HCT116 (cell line): ENCODE results near the gene SNED1. TPM values are rescaled to one million over a fixed set of nuclear protein-coding genes. Genes with fewer than 3 reads are reported as not detected.

ENCODE experiments used
- ATAC-seq: fragments of 200-7000 bp; cut with Tn5 transposase; 2 replicates; pipeline ENCODE4 v1.9.1; 2020; ENCODE audit warnings: mild to moderate bottlenecking, moderate library complexity
- BruUV-seq: library from RNA; stranded (reverse); fragments of 400-500 nt; replicated peaks from 2 replicates; lab custom pipeline; 2021; lab: Mats Ljungman, UMichigan
- CTCF ChIA-PET: fragments of 300-600 bp; sonication (Branson Sonifier 250); formaldehyde crosslinking; loops from one replicate; lab custom pipeline; 2021; ENCODE audit warnings: antibody characterized with exemption; lab: Charles Lee
- POLR2A ChIA-PET: fragments of 300-600, 350-600 bp; sonication (Branson Sonifier 250); formaldehyde crosslinking; loops from one replicate; lab custom pipeline; 2021; ENCODE audit warnings: antibody characterized with exemption; lab: Charles Lee
- RAD21 ChIA-PET, 2 experiments: fragments of 300-600 bp; sonication (Branson Sonifier 250); formaldehyde crosslinking; loops; one replicate each; lab custom pipeline; 2023; ENCODE audit warnings: low total read pairs in 2 of 2; ENCODE audit not compliant: uncharacterized antibody in 2 of 2, unreplicated experiment in 2 of 2, low non-redundant PET in 1 of 2; lab: Charles Lee
- DNase-seq: peaks from one replicate; pipeline ENCODE4 v3.0.0-alpha.2; 2010; ENCODE audit warnings: low read depth, low spot score
- H2AFZ ChIP-seq: fragments of 200-600 bp; shearing (Covaris generic), sonication (generic); 2 replicates; pipeline ENCODE4 v1.6.1; 2017; ENCODE audit warnings: low read depth, mixed run types, mixed read lengths, antibody characterized with exemption, low read length; ENCODE audit not compliant: poor library complexity, severe bottlenecking
- H3K27ac ChIP-seq: 2 replicates; pipeline ENCODE4 v1.5.1; 2012; ENCODE audit warnings: low read depth, low read length
- H3K27me3 ChIP-seq: fragments of 200-600 bp; sonication (generic); 2 replicates; pipeline ENCODE4 v1.6.1; 2016; ENCODE audit warnings: mixed run types, low read length, mixed read lengths; ENCODE audit not compliant: insufficient read depth
- H3K36me3 ChIP-seq, 2 experiments: fragments of 200-500 bp in 1 of 2; fragments of 200-600 bp in 1 of 2; sonication (Bioruptor generic) in 1 of 2; sonication (generic) in 1 of 2; 2 replicates each; pipeline versions ENCODE4 v1.5.1 to v1.6.1; 2014 to 2016; ENCODE audit warnings: low read length in 2 of 2, inconsistent platforms in 1 of 2, mixed read lengths in 1 of 2, mixed run types in 1 of 2; ENCODE audit not compliant: insufficient read depth in 2 of 2, control insufficient read depth in 1 of 2
- H3K4me1 ChIP-seq, 2 experiments: fragments of 200-600 bp in 1 of 2; sonication (generic) in 1 of 2; 2 replicates each; pipeline versions ENCODE4 v1.5.1 to v1.6.1; 2012 to 2017; ENCODE audit warnings: low read length in 2 of 2, inconsistent platforms in 1 of 2, mild to moderate bottlenecking in 1 of 2, mixed read lengths in 1 of 2, mixed run types in 1 of 2, moderate library complexity in 1 of 2; ENCODE audit not compliant: insufficient read depth in 2 of 2, control insufficient read depth in 1 of 2
- H3K4me2 ChIP-seq: fragments of 200-600 bp; sonication (generic); 2 replicates; pipeline ENCODE4 v1.6.1; 2017; ENCODE audit warnings: mixed run types, low read length, mixed read lengths
- H3K4me3 ChIP-seq, 2 experiments: fragments of 200-600 bp in 1 of 2; sonication (generic) in 1 of 2; replicated peaks in 1 of 2; 2 replicates each; pipeline ENCODE4 v1.5.1; 2011 to 2016; ENCODE audit warnings: low read length in 2 of 2, control low read depth in 1 of 2, low read depth in 1 of 2, mild to moderate bottlenecking in 1 of 2, mixed read lengths in 1 of 2, mixed run types in 1 of 2
- H3K79me2 ChIP-seq: fragments of 200-600 bp; sonication (generic); 2 replicates; pipeline ENCODE4 v1.6.1; 2017; ENCODE audit warnings: mild to moderate bottlenecking, mixed run types, low read length, moderate library complexity, mixed read lengths; ENCODE audit not compliant: insufficient read depth
- H3K9ac ChIP-seq: fragments of 200-600 bp; sonication (generic); 2 replicates; pipeline ENCODE4 v1.6.1; 2016; ENCODE audit warnings: low read length, mixed read lengths
- H3K9me2 ChIP-seq: fragments of 200-600 bp; sonication (generic), shearing (Covaris generic); 2 replicates; pipeline ENCODE4 v1.6.1; 2017; ENCODE audit warnings: mixed run types, mild to moderate bottlenecking, moderate library complexity; ENCODE audit not compliant: insufficient read depth
- H3K9me3 ChIP-seq, 2 experiments: fragments of 200-500 bp in 1 of 2; fragments of 200-600 bp in 1 of 2; sonication (Bioruptor generic) in 1 of 2; sonication (generic) in 1 of 2; 2 replicates each; pipeline ENCODE4 v1.6.1; 2014 to 2017; ENCODE audit warnings: low read length in 2 of 2, mixed read lengths in 2 of 2, inconsistent platforms in 1 of 2, low read depth in 1 of 2, mild to moderate bottlenecking in 1 of 2, mixed run types in 1 of 2, moderate library complexity in 1 of 2; ENCODE audit not compliant: control insufficient read depth in 1 of 2, insufficient read depth in 1 of 2
- H4K20me1 ChIP-seq: fragments of 200-600 bp; sonication (generic), shearing (Covaris generic); 2 replicates; pipeline ENCODE4 v1.6.1; 2017; ENCODE audit warnings: mixed run types, mild to moderate bottlenecking, moderate library complexity; ENCODE audit not compliant: insufficient read depth
- CEBPB ChIP-seq: IDR thresholded peaks from 2 replicates; pipeline ENCODE4 v1.6.1; 2012; ENCODE audit warnings: low read depth
- MAX ChIP-seq: IDR thresholded peaks from 2 replicates; pipeline ENCODE4 v1.6.1; 2012
- YY1 ChIP-seq: IDR thresholded peaks from 2 replicates; pipeline ENCODE4 v1.6.1; 2011; ENCODE audit warnings: low read length, low read depth, moderate library complexity, mild to moderate bottlenecking; ENCODE audit not compliant: insufficient replicate concordance; ENCODE audit errors: extremely low read depth
- intact Hi-C: fragments of 100-400 bp; cut with micrococcal nuclease; formaldehyde crosslinking; loops from 2 replicates; pipeline ENCODE4 v1.10.0; 2022
- total RNA-seq: library from RNA; stranded (reverse); gene quantifications from one replicate; pipeline ENCODE4 v1.2.1, GENCODE V29; 2021; ENCODE audit not compliant: unreplicated experiment
- TF ChIP-seq, protein P1 (sequence below): IDR thresholded peaks from 2 replicates; pipeline ENCODE4 v1.6.1; 2012

The SNED1 gene
- total RNA-seq, 1 experiment from 2014 or later, result 9.6 TPM

GRCh38 chr2:240948905-240949790 lies 49.3 kb upstream of the SNED1 start:
- ChIA-PET POLR2A (no interaction called here), CTCF (no interaction called here), RAD21 (no interaction called here)
- H3K9ac ChIP-seq, result no peak overlapping the region
- BruUV-seq, result no TSS peak
- no peaks in the 10 kb centered on the region for H3K79me2 ChIP-seq
- no peak overlapping the region for H3K4me2 ChIP-seq
- peaks cover 4% of the 10 kb centered on the region; the same call in 1 of the 2 replicates for H3K27me3 ChIP-seq
- TF ChIP-seq YY1, result no peak
- TF ChIP-seq, protein P1, sequence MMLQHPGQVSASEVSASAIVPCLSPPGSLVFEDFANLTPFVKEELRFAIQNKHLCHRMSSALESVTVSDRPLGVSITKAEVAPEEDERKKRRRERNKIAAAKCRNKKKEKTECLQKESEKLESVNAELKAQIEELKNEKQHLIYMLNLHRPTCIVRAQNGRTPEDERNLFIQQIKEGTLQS, result no peak
- intact Hi-C loops, result no loop called here
- ATAC-seq, result no peak
- no peaks in the 10 kb centered on the region for H3K9me2 ChIP-seq
- peaks cover 5 to 16% of the 10 kb centered on the region in 2 experiments; a peak in 3 of 4 replicates for H3K4me1 ChIP-seq
- no peaks in the 10 kb centered on the region for H3K9me3 ChIP-seq
- H2AFZ ChIP-seq, result no peak overlapping the region
- no peak for DNase-seq
- no peak overlapping the region for H3K4me3 ChIP-seq
- no peaks in the 10 kb centered on the region for H4K20me1 ChIP-seq
- H3K27ac ChIP-seq, result no peak overlapping the region
- no peaks in the 10 kb centered on the region for H3K36me3 ChIP-seq

DNA sequence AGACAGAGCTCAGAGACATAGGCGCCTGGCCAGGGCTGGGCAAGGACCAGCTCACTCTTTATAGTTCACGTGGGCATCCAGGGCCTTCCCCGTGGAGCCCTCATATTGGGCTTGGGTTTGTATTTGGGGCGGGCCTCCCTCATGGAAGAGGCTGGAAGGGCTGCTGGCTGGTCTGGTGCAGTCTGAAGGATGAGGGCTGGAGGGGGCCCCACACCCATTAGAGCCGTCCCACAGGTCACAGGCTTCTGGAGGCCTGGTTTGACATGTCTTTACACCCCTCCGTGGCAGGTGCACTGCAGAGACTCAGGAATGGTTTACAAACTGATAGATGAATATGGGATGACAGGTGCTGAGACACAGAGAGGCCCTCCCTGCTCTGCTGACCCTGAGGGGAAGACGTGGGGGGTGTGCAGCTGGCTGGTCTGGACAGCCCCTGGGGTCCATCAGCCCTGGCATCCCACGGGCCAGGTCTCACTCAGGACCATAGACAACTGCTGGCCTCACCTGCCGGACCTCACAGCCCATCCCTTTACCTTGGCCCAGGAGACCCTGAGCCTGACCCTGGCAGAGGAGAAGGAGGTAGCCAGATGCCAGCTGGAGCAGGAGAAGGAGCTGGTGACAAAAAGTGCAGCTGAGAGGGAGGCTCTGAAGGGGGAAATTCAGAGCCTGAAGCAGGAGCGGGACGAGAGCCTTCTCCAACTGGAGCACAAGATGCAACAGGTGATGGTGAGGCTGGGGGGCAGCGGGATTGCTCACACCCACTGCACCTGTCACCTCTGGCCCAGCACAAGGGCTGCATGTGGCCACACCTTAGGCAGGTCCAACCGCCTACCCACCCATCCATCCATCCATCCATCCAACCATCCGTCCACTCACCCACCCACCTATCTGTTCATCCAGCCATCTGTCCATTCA lies 48.4 kb upstream of the SNED1 start:
- ChIA-PET CTCF (no interaction called here), POLR2A (no interaction called here), RAD21 (no interaction called here)
- Histone ChIP-seq H2AFZ (no peak overlapping the region), H3K9me3 (no peaks in the 10 kb centered on the region), H3K27me3 (peaks cover 10% of the 10 kb centered on the region), H3K9ac (no peak overlapping the region), H3K4me3 (no peak overlapping the region), H3K36me3 (no peaks in the 10 kb centered on the region), H3K4me1 (peaks cover 5 to 15% of the 10 kb centered on the region in 2 experiments; a peak in 3 of 4 replicates), H3K79me2 (no peaks in the 10 kb centered on the region), H3K9me2 (no peaks in the 10 kb centered on the region), H3K4me2 (no peak overlapping the region), H3K27ac (no peak overlapping the region), H4K20me1 (no peaks in the 10 kb centered on the region)
- no TSS peak for BruUV-seq
- DNase-seq, result no peak
- intact Hi-C loops, result no loop called here
- ATAC-seq, result no peak
- TF ChIP-seq, protein P1, result no peak
- TF ChIP-seq CEBPB (no peak), MAX (no peak)
